Trophoblast cell (in vitro differentiated cells and primary cell): ENCODE results near the gene ATAT1.

Source experiments
- DNase-seq, 2 donors: peaks; one replicate each; pipeline ENCODE4 v3.0.0-alpha.2; 2016
- H2AFZ ChIP-seq: 2 replicates; pipeline ENCODE4 v1.6.1; 2013; ENCODE audit warnings: low read length, moderate library complexity, mild to moderate bottlenecking; ENCODE audit not compliant: insufficient read depth, poor library complexity
- H2AK5ac ChIP-seq: 2 replicates; pipeline ENCODE4 v1.6.1; 2013; ENCODE audit warnings: mild to moderate bottlenecking, low read length
- H2BK120ac ChIP-seq: 2 replicates; pipeline ENCODE4 v1.6.1; 2013; ENCODE audit warnings: low read length, mild to moderate bottlenecking, moderate library complexity; ENCODE audit not compliant: insufficient read depth, poor library complexity
- H2BK12ac ChIP-seq: 2 replicates; pipeline ENCODE4 v1.6.1; 2013; ENCODE audit warnings: mild to moderate bottlenecking, low read length, moderate library complexity
- H2BK5ac ChIP-seq: 2 replicates; pipeline ENCODE4 v1.6.1; 2013; ENCODE audit warnings: low read length, low read depth, moderate library complexity, mild to moderate bottlenecking; ENCODE audit not compliant: poor library complexity
- H3K14ac ChIP-seq: 2 replicates; pipeline ENCODE4 v1.6.1; 2013; ENCODE audit warnings: mild to moderate bottlenecking, low read length
- H3K18ac ChIP-seq: 2 replicates; pipeline ENCODE4 v1.6.1; 2013; ENCODE audit warnings: mild to moderate bottlenecking, low read length
- H3K23ac ChIP-seq: 2 replicates; pipeline ENCODE4 v1.6.1; 2013; ENCODE audit warnings: low read length
- H3K27ac ChIP-seq: 2 replicates; pipeline ENCODE4 v1.5.1; 2013; ENCODE audit warnings: low read depth, mild to moderate bottlenecking, inconsistent platforms, low read length, moderate library complexity
- H3K27me3 ChIP-seq: 2 replicates; pipeline ENCODE4 v1.6.1; 2013; ENCODE audit warnings: inconsistent platforms, mild to moderate bottlenecking, low read length, moderate library complexity; ENCODE audit not compliant: insufficient read depth
- H3K36me3 ChIP-seq, 2 experiments: 1 replicate in 1 of 2; 2 replicates in 1 of 2; pipeline ENCODE4 v1.6.1; 2013; ENCODE audit warnings: low read length in 2 of 2, mild to moderate bottlenecking in 2 of 2, moderate library complexity in 1 of 2; ENCODE audit not compliant: insufficient read depth in 2 of 2, control insufficient read depth in 1 of 2
- H3K4ac ChIP-seq: 2 replicates; pipeline ENCODE4 v1.6.1; 2013; ENCODE audit warnings: low read depth, mild to moderate bottlenecking, low read length, moderate library complexity
- H3K4me1 ChIP-seq, 2 experiments: 1 replicate in 1 of 2; 2 replicates in 1 of 2; pipeline ENCODE4 v1.6.1; 2013; ENCODE audit warnings: low read length in 2 of 2, mild to moderate bottlenecking in 2 of 2, moderate library complexity in 1 of 2; ENCODE audit not compliant: insufficient read depth in 2 of 2, control insufficient read depth in 1 of 2
- H3K4me2 ChIP-seq: 2 replicates; pipeline ENCODE4 v1.6.1; 2013; ENCODE audit warnings: inconsistent platforms, mild to moderate bottlenecking, low read length, moderate library complexity
- H3K4me3 ChIP-seq: 2 replicates; pipeline ENCODE4 v1.5.1; 2013; ENCODE audit warnings: mild to moderate bottlenecking, low read depth, low read length, inconsistent platforms
- H3K79me1 ChIP-seq: one replicate; pipeline ENCODE4 v1.6.1; 2013; ENCODE audit warnings: low read length
- H3K79me2 ChIP-seq: 2 replicates; pipeline ENCODE4 v1.6.1; 2013; ENCODE audit warnings: low read length, mild to moderate bottlenecking; ENCODE audit not compliant: control insufficient read depth, insufficient read depth, poor library complexity
- H3K9ac ChIP-seq: 2 replicates; pipeline ENCODE4 v1.6.1; 2013; ENCODE audit warnings: mild to moderate bottlenecking, low read length
- H3K9me3 ChIP-seq: 2 replicates; pipeline ENCODE4 v1.6.1; 2013; ENCODE audit warnings: low read depth, mild to moderate bottlenecking, control low read depth, inconsistent platforms, low read length; ENCODE audit not compliant: insufficient read depth
- H4K12ac ChIP-seq: 2 replicates; pipeline ENCODE4 v1.6.1; 2013; ENCODE audit warnings: low read depth, mild to moderate bottlenecking, low read length, moderate library complexity
- H4K8ac ChIP-seq: 2 replicates; pipeline ENCODE4 v1.6.1; 2013; ENCODE audit warnings: low read depth, mild to moderate bottlenecking, low read length, moderate library complexity
- H4K91ac ChIP-seq: one replicate; pipeline ENCODE4 v1.6.1; 2013; ENCODE audit warnings: low read depth, mild to moderate bottlenecking, low read length, moderate library complexity
- WGBS: extraction: QIAGEN DNeasy Blood & Tissue Kit; methylation state at CpG from one replicate; pipeline ENCODE4 v1.1.7; 2013; ENCODE audit warnings: missing lambda C conversion rate; ENCODE audit not compliant: insufficient read length, insufficient coverage; ENCODE audit errors: extremely low coverage; 5-methylcytosine and 5-hydroxymethylcytosine counted together

ATAT1 gene

GRCh38 chr6:30625511-30625910 is 1.2 kb upstream of the ATAT1 start:
- no peak overlapping the region for H4K12ac ChIP-seq
- no peak overlapping the region for H3K4me2 ChIP-seq

GRCh38 chr6:30635834-30636233 is 9.2 kb downstream of the ATAT1 start:
- Histone ChIP-seq H3K27me3 (no peaks in the 10 kb centered on the region), H3K4me2 (no peak overlapping the region), H4K8ac (no peak overlapping the region), H2AK5ac (no peak overlapping the region), H3K9me3 (peaks cover 3% of the 10 kb centered on the region), H4K91ac (no peak overlapping the region), H3K18ac (no peak overlapping the region), H3K27ac (no peak overlapping the region), H3K79me2 (no peaks in the 10 kb centered on the region), H2BK120ac (no peak overlapping the region), H3K23ac (no peak overlapping the region), H3K9ac (no peak overlapping the region), H3K4me3 (no peak overlapping the region), H4K12ac (no peak overlapping the region), H3K14ac (no peak overlapping the region), H3K79me1 (no peaks in the 10 kb centered on the region), H3K4ac (no peak overlapping the region), H2BK12ac (no peak overlapping the region), H2BK5ac (no peak overlapping the region), H3K36me3 (peaks cover 31 to 33% of the 10 kb centered on the region in 2 experiments), H3K4me1 (no peaks in the 10 kb centered on the region), H2AFZ (no peak overlapping the region)
- WGBS, result no CpG with 5 or more reads among the region's 3 CpGs
- no peak for DNase-seq

More at GRCh38 chr6:30625511-30625910, 1.2 kb upstream of the ATAT1 start:
- H3K4me3 ChIP-seq, result no peak overlapping the region
- no peak overlapping the region for H3K27ac ChIP-seq
- no peak overlapping the region for H3K9ac ChIP-seq
- no peak overlapping the region for H3K18ac ChIP-seq
- no peak for DNase-seq
- no peak overlapping the region for H4K8ac ChIP-seq
- no peak overlapping the region for H2AFZ ChIP-seq
- H2BK5ac ChIP-seq, result no peak overlapping the region
- no peak overlapping the region for H3K23ac ChIP-seq
- no peak overlapping the region for H3K4ac ChIP-seq
- H3K4me1 ChIP-seq, result peaks cover 6 to 11% of the 10 kb centered on the region in 2 experiments
- H3K9me3 ChIP-seq, result no peaks in the 10 kb centered on the region
- no peak overlapping the region for H2BK12ac ChIP-seq
- no peak overlapping the region for H2BK120ac ChIP-seq
- no peak overlapping the region for H3K14ac ChIP-seq
- peaks cover 5% of the 10 kb centered on the region for H3K79me2 ChIP-seq
- WGBS, result no CpG with 5 or more reads among the region's 8 CpGs
- H3K27me3 ChIP-seq, result no peaks in the 10 kb centered on the region
- H4K91ac ChIP-seq, result no peak overlapping the region
- peaks cover 6% of the 10 kb centered on the region for H3K79me1 ChIP-seq
- peaks cover 42 to 48% of the 10 kb centered on the region in 2 experiments for H3K36me3 ChIP-seq
- H2AK5ac ChIP-seq, result no peak overlapping the region

GRCh38 chr6:30640481-30640880 is 13.8 kb downstream of the ATAT1 start:
- Histone ChIP-seq H4K8ac (no peak overlapping the region), H3K79me1 (no peaks in the 10 kb centered on the region), H4K12ac (no peak overlapping the region), H3K36me3 (peaks cover 43 to 54% of the 10 kb centered on the region in 2 experiments), H3K14ac (no peak overlapping the region), H3K4me1 (no peaks in the 10 kb centered on the region), H3K9me3 (peaks cover 1% of the 10 kb centered on the region), H3K4ac (no peak overlapping the region), H3K4me3 (no peak overlapping the region), H2BK120ac (no peak overlapping the region), H3K27me3 (no peaks in the 10 kb centered on the region), H3K27ac (no peak overlapping the region), H2BK12ac (no peak overlapping the region), H3K23ac (no peak overlapping the region), H3K4me2 (no peak overlapping the region), H2AFZ (no peak overlapping the region), H3K79me2 (no peaks in the 10 kb centered on the region), H4K91ac (no peak overlapping the region), H3K18ac (no peak overlapping the region), H2BK5ac (no peak overlapping the region), H3K9ac (no peak overlapping the region), H2AK5ac (no peak overlapping the region)
- DNase-seq, result no peak
- WGBS, result no CpG with 5 or more reads among the region's 10 CpGs

- Histone ChIP-seq H3K9me3 (peaks cover 1% of the 10 kb centered on the region), H4K91ac (no peak overlapping the region), H3K14ac (no peak overlapping the region), H3K27ac (no peak overlapping the region), H2AK5ac (no peak overlapping the region), H2BK120ac (no peak overlapping the region), H2BK5ac (no peak overlapping the region), H3K36me3 (peaks cover 43 to 56% of the 10 kb centered on the region in 2 experiments), H3K4ac (no peak overlapping the region), H3K79me2 (no peaks in the 10 kb centered on the region), H4K12ac (no peak overlapping the region), H3K4me3 (no peak overlapping the region), H4K8ac (no peak overlapping the region), H2AFZ (no peak overlapping the region), H3K27me3 (no peaks in the 10 kb centered on the region), H3K4me1 (peaks cover 0 to 3% of the 10 kb centered on the region in 2 experiments), H3K9ac (no peak overlapping the region), H3K79me1 (no peaks in the 10 kb centered on the region), H2BK12ac (no peak overlapping the region), H3K4me2 (no peak overlapping the region), H3K23ac (no peak overlapping the region), H3K18ac (no peak overlapping the region)
- no CpG with 5 or more reads among the region's 1 CpG for WGBS
- DNase-seq, result no peak
Observed at GRCh38 chr6:30641048-30641447, 14.4 kb downstream of the ATAT1 start.
